Adipocyte (in vitro differentiated cells): ENCODE measurements around the gene EMSY.
"Not testable (repeated sequence)": the region's sequence is repeated elsewhere in the genome, so short reads cannot be mapped to it uniquely, and the experiment has no call there.

Experiments used
- DNase-seq: peaks from one replicate; pipeline ENCODE4 v3.0.0-alpha.2; 2015; ENCODE audit warnings: low read depth
- H3K27me3 ChIP-seq: replicated peaks from 2 replicates; pipeline ENCODE4 v1.7.0; 2013; ENCODE audit warnings: mild to moderate bottlenecking, low read length, moderate library complexity; ENCODE audit not compliant: control insufficient read depth, insufficient read depth
- H3K36me3 ChIP-seq: 2 replicates; pipeline ENCODE4 v1.7.0; 2013; ENCODE audit warnings: low read length, mild to moderate bottlenecking, moderate library complexity; ENCODE audit not compliant: control insufficient read depth, insufficient read depth, severe bottlenecking
- H3K4me1 ChIP-seq: 2 replicates; pipeline ENCODE4 v1.7.0; 2013; ENCODE audit warnings: mild to moderate bottlenecking, low read length, moderate library complexity; ENCODE audit not compliant: control insufficient read depth, insufficient read depth
- H3K4me3 ChIP-seq: 2 replicates; pipeline ENCODE4 v1.7.0; 2013; ENCODE audit warnings: mild to moderate bottlenecking, low read length, moderate library complexity
- H3K9ac ChIP-seq: 2 replicates; pipeline ENCODE4 v1.7.0; 2013; ENCODE audit warnings: mild to moderate bottlenecking, low read length, moderate library complexity
- H3K9me3 ChIP-seq: 2 replicates; pipeline ENCODE4 v1.7.0; 2013; ENCODE audit warnings: mild to moderate bottlenecking, low read length, moderate library complexity; ENCODE audit not compliant: control insufficient read depth

The EMSY gene

DNA sequence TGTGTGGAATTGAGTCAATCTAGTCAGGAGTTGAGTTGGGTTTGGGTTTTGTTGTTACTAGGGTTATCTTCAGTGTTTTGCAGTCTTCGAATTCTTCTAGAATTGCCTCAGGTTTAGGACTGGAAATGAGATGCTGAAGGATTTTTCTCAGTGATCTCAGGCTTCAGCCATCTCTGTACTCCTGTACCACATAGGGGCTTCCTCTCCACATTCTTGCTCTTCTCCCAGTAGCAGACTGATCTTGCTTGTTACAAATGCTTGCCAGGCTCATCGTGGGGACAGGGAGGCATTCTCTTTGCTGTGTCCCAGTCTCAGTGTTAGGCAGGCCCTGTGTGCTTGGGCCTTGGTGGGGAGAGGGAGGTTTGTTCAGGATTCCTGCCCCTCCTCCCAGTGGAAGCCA lies 129.6 kb downstream of the EMSY start:
- Histone ChIP-seq H3K36me3 (no peaks in the 10 kb centered on the region), H3K9me3 (no peaks in the 10 kb centered on the region), H3K27me3 (no peaks in the 10 kb centered on the region), H3K9ac (no peak overlapping the region), H3K4me1 (peaks cover 26% of the 10 kb centered on the region), H3K4me3 (no peak overlapping the region)
- peak; percentile 53 for DNase-seq

DNA sequence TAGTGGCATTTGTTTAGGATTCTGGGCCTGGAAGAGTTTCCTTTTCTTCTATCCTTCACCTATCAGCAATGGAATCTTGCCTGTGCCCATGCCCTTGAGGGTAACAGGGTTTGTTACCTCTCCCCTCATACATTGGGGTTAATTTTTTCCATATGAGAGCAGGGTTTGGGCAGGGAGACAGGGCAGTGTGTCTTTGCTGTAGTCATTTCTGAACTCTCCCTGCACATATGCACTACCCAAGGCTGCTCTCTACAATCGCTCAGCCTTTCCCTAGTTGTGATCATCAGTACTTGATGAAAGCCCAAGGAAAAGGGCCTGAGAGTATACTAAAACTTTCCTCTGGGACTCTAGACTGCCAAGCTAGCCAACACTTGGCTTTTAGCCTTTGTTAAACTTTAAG lies 130.1 kb downstream of the EMSY start:
- Histone ChIP-seq H3K36me3 (no peaks in the 10 kb centered on the region), H3K27me3 (no peaks in the 10 kb centered on the region)

DNA sequence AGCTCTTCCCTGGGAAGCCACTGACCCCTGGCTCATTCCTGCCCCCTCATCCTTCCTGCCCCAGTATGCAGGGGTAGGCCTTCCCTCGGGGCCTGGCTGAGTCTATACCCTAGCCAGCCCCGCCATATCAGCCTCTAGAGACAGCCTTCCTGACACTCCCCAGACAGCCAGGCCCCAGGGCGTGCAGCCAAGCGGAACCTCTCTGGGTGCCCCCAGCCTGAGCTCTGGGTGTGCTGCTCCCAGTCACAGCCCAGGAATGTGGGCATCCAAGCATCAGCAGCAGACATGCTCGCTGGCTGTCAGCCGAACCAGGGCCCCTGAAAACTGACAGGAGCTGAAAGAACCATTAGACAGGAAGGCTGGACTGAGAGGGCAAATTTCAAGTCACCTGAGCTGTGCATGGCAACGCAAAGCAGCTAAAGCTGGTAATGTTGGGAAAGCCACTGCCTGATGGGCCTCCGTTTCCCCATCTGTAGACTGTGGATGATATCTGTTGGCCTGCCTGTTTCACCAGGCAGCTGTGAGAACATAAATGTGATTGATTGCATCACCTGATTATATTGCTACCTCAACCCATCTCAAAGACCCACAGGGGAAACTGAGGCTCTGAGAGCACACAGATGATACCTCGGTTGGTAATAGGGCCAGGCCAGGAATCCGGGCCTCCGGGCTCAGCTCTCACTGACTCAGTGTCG lies 132.6 kb downstream of the EMSY start:
- H3K9ac ChIP-seq = no peak overlapping the region
- H3K9me3 ChIP-seq = no peaks in the 10 kb centered on the region
- peaks cover 32% of the 10 kb centered on the region for H3K4me1 ChIP-seq
- no peaks in the 10 kb centered on the region for H3K27me3 ChIP-seq
- H3K36me3 ChIP-seq = no peaks in the 10 kb centered on the region
- peak; percentile 96 for DNase-seq
- H3K4me3 ChIP-seq = no peak overlapping the region

More for the DNA sequence above, 130.1 kb downstream of the EMSY start:
- DNase-seq = no peak
- Histone ChIP-seq H3K9ac (no peak overlapping the region), H3K9me3 (no peaks in the 10 kb centered on the region), H3K4me3 (no peak overlapping the region), H3K4me1 (peaks cover 31% of the 10 kb centered on the region)

DNA sequence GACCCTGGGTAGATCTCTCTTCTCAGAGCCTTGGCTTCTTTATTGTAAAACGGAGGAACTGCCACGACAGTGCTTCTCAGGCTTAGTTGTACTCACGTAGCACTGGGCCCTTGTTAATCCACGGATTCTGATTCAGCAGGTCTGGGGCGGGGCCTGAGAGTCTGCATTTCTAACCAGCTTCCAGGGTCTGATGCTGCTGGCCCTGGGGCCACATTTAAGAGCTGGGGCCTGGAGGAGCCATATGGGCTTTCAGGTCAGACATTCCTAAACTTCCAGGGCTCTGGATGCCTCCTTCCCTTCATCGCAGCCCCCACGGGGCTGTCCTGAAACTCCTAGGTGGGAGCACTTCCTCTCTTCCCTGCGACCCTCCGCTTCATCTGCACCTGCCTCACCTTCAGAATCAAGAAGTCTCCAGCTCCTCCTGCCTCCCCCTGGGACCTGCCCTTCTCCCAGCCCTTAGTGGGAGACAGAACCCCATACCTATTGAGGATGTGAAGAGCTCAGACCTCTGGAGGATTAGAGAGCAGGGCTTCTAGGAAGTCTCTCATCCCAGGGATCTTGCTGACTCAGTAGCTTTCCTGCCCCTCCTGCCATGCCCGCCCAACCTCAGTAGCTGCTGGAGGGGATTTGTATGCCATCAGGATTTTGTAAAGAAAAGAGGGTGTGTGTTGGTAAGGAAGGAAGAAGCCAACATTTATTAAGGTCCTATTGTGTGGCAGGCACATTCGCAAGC lies 133.3 kb downstream of the EMSY start:
- DNase-seq = no peak
- no peaks in the 10 kb centered on the region for H3K9me3 ChIP-seq
- H3K27me3 ChIP-seq = no peaks in the 10 kb centered on the region
- H3K9ac ChIP-seq = no peak overlapping the region
- no peak overlapping the region for H3K4me3 ChIP-seq
- no peaks in the 10 kb centered on the region for H3K36me3 ChIP-seq
- peaks cover 32% of the 10 kb centered on the region for H3K4me1 ChIP-seq

DNA sequence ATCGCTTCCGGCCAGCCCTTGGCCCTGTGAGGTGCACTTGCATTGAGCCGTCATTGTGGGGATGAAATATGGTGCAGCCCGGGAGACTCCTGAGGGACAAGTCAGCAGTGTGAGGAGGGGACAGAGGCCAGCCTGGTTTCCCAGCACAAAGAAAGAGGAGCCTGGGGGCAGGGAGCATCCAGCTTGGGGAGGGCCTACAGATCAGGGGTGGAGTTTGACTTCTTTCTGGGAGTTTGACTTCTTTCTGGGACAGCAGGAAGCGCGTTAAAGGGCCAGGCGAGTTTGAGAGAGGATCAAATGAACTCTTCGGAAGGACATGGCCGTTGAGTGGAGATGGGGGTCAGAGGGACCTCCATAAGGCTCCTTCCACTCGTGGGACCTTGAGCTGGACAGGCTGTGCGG lies 133.8 kb downstream of the EMSY start:
- Histone ChIP-seq H3K4me3 (peak overlapping the region; percentile 6), H3K36me3 (no peaks in the 10 kb centered on the region), H3K27me3 (no peaks in the 10 kb centered on the region), H3K9ac (peak overlapping the region; percentile 61), H3K4me1 (peaks cover 32% of the 10 kb centered on the region), H3K9me3 (no peaks in the 10 kb centered on the region)
- DNase-seq = no peak

DNA sequence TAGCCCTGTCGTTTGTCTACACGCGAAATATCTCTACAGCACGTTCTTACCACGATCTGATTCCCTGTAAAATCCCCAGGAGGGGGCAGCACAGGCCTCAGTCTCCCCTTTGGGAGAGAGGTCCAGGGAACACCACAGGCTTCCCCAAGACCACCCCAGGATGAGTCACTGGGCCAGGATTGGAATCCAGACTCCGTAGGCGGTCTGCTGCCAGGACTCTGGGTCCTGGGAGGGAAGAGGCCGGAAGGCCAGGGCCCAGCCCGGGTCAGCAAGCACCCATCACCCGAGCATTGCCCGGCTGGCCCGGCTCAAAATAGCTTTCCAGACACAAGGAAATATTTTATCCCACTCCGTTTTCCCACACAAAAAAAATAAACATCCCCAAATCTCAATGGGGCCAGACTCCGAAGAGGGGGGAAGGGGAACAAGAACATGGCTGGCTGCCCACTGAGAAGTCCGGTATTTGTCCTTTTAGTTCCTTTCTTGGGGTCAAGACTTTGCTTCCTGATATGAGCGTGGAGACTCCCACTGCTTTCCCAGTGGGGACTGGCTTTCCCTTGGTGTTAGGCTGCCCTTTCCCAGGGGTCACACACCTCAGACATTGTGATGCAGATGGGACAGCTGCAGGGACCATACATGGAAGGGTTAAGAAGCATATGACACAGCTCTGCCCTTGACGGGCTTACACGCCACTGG lies 134.4 kb downstream of the EMSY start:
- H3K9me3 ChIP-seq = no peaks in the 10 kb centered on the region
- peak overlapping the region; percentile 6 for H3K4me3 ChIP-seq
- H3K36me3 ChIP-seq = no peaks in the 10 kb centered on the region
- no peaks in the 10 kb centered on the region for H3K27me3 ChIP-seq
- peaks cover 32% of the 10 kb centered on the region for H3K4me1 ChIP-seq
- peak overlapping the region; percentile 61 for H3K9ac ChIP-seq
- no peak for DNase-seq

DNA sequence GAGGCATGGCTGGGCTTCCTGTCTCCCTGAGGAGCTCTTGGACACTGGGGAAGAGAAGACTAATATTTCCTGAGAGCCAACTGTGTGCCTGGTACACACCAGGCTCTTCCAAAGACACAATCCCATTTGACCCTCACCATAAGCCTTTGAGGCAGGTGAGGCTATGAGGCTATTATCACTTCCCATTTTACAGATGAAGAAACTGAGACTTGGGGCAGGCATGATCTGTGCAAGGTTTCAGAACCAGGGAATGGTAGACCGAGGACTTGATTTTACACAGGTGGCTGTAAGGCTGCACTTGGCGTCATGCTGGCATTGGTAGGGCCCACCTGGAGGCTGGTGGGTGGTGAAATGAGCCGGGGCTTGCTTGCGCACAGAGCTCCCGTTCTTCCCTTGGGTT lies 134.9 kb downstream of the EMSY start:
- Histone ChIP-seq H3K36me3 (no peaks in the 10 kb centered on the region), H3K4me1 (peaks cover 32% of the 10 kb centered on the region), H3K9ac (peak overlapping the region; percentile 61), H3K9me3 (no peaks in the 10 kb centered on the region), H3K4me3 (no peak overlapping the region), H3K27me3 (no peaks in the 10 kb centered on the region)
- no peak for DNase-seq

DNA sequence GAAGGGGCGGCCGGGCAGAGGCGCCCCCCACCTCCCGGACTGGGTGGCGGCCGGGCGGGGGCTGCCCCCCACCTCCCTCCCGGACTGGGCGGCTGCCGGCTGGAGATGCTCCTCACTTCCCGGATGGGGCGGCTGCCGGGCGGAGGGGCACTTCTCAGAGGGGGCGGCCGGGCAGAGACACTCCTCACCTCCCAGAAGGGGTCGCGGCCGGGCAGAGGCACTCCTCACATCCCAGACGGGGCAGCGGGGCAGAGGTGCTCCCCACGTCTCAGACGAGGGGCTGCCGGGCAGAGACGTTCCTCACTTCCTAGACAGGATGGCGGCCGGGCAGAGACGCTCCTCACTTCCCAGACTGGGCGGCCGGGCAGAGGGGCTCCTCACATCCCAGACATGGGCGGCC lies 137.7 kb downstream of the EMSY start:
- H3K9ac ChIP-seq, DNase-seq: not testable (repeated sequence)

DNA sequence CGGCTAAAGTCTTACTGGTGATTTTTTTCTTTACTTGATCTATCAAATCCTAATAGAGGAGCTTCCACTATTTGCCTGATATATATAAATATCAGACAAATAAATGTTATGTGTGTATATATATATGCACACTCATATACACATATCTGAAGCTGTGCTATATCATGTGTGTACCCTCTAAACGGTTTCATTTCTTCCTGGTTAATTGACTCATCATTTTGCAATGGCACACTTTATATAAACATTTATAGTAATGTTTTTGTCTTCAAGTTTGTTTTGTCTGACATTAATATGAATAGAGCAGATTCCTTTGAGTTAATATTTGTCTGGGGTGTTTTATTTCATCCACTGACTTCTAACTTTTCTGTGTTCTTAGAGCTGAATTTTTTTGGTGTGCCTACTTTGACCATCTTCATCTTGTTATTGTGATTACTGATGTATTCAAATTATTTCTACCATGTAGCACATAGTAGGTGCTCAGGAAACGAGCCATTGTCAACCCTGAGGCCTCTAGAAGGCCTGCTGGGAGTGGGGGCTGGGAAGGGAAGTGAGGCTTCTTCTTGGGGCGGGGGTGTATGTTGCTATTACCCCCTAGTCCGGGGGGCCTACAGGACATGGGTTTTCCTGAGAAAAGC lies 143.1 kb downstream of the EMSY start:
- Histone ChIP-seq H3K9me3 (peaks cover 4% of the 10 kb centered on the region), H3K9ac (no peak overlapping the region)
- DNase-seq = peak; percentile 53

More for the DNA sequence above, 137.7 kb downstream of the EMSY start:
- H3K27me3 ChIP-seq, H3K9me3 ChIP-seq, H3K36me3 ChIP-seq, H3K4me3 ChIP-seq: not testable (repeated sequence)
- peaks cover 20% of the 10 kb centered on the region for H3K4me1 ChIP-seq

DNA sequence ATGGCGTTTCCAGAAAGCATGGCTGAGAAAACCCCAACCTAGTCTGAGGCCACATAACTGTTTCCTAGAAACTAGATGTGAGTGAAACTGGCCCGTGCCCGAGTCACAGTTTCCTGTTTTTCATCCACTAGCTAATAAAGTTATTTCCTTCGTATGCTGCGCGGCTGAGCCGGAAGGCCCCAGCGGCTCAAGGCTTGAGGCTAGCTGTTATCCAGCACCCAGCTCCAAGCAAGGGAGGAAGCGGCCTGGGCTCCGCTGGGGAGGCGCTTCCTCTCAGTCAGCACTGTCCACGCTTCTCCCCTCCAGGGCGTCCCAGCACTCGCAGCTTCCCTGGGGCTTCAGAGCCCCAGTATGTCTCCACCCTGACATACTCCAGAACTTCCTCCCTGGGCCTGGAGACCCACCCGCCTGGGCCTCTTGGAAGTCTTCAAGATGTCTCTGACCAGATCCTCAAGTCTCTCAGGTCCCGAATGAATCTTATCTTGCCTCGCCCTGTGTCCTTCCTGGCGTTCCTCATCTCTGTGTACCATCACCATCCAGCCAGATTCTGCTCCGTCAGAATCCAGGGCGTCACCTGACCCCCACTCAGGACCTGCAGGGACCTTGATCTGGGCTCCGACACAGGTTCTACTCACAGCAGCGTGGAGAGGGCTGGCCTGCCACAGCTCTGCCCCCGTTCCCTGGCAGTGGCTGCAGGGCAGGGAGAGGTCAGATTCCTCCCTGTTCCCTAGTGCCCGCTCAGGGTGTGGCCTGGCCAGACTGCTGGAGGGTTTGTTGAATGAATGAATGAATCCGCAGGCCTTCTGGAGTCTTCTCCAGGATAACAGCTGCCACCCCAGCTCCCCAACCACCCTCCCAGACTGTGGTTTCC lies 143.9 kb downstream of the EMSY start:
- H3K36me3 ChIP-seq = no peaks in the 10 kb centered on the region
- no peak overlapping the region for H3K9ac ChIP-seq
- H3K9me3 ChIP-seq = peaks cover 4% of the 10 kb centered on the region
- no peak for DNase-seq
- no peaks in the 10 kb centered on the region for H3K27me3 ChIP-seq
- H3K4me1 ChIP-seq = no peaks in the 10 kb centered on the region
- no peak overlapping the region for H3K4me3 ChIP-seq

More for the DNA sequence above, 143.1 kb downstream of the EMSY start:
- Histone ChIP-seq H3K27me3 (no peaks in the 10 kb centered on the region), H3K4me3 (no peak overlapping the region), H3K4me1 (no peaks in the 10 kb centered on the region), H3K36me3 (no peaks in the 10 kb centered on the region)
